ENCODE data around the gene CYSTM1.

DNA sequence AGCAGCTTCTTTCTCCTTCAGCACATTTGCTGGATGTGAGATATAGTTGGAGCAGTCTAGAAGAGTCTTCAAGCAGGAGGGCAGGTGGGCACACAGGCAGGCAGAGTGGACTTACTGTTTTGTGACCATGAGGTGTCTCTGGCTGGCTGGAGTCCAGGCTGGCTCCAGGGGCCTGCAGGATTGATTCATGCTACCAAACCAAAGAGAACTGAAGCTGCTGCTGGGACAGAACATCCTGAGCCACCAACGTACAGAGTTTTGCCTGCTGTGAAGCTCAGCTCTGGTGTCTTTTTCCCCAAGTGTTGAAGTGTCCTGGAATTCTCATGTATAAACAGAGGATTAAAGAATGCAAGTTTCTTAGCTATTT lies 45.7 kb downstream of the CYSTM1 start:
- TF ChIP-seq SMC3 (IDR thresholded peaks at IDR 0.05) (no peak), CHD2 (IDR thresholded peaks at IDR 0.05; ENCODE audit: low read length, partially characterized antibody) (no peak)

Data from A549 (cell line).